Measurements from ENCODE around the gene NEU3. TPM values are rescaled to one million over a fixed set of nuclear protein-coding genes. Genes with fewer than 3 reads are reported as not detected.

The NEU3 gene
- total and polyA plus RNA-seq, 2 of the 13 experiments (the other 11 are each of a cell fraction or from before 2014, with no cell fraction given): 6.3 to 15.3 TPM

GRCh38 chr11:75029836-75030631 is 41.3 kb downstream of the NEU3 start:
- WGBS (ENCODE audit: low lambda C conversion rate): 38% methylated on average over 4 of the region's 6 CpGs
- Histone ChIP-seq H3K27ac (ENCODE audit: extremely low read length, insufficient read depth, low read length) (no peak overlapping the region), H4K20me1 (ENCODE audit: insufficient read depth, low read length) (no peaks in the 10 kb centered on the region), H3K9me3 (ENCODE audit: low read length) (no peaks in the 10 kb centered on the region), H3K27me3 (ENCODE audit: control insufficient read depth in 1 of 2, insufficient read depth in 2 of 2, low read length in 2 of 2) (peaks cover 0 to 3% of the 10 kb centered on the region in 2 experiments; a peak in 2 of 5 replicates), H3K4me2 (ENCODE audit: low read depth, low read length) (no peak overlapping the region), H3K36me3 (replicated peaks in 1 of 2; ENCODE audit: control insufficient read depth in 1 of 2, insufficient read depth in 2 of 2, low read length in 2 of 2) (no peaks in the 10 kb centered on the region), H3K4me1 (ENCODE audit: insufficient read depth, low read length) (peaks cover 11% of the 10 kb centered on the region), H3K79me2 (ENCODE audit: insufficient read depth, low read length) (no peaks in the 10 kb centered on the region), H3K4me3 (replicated peaks in 1 of 3; ENCODE audit: insufficient read depth in 1 of 3, low read depth in 2 of 3, low read length in 3 of 3) (no peak overlapping the region), H2AFZ (ENCODE audit: low read length) (no peak overlapping the region), H3K9ac (ENCODE audit: insufficient read depth, low read depth, low read length) (no peak overlapping the region)
- POLR2A ChIA-PET: no interaction called here
- TF ChIP-seq ZNF556 (CRISPR knock-in tag; IDR thresholded peaks at IDR 0.05; ENCODE audit: borderline replicate concordance) (no peak), HNRNPK (IDR thresholded peaks at IDR 0.05; ENCODE audit: low read depth, low read length, poor library complexity, severe bottlenecking) (no peak), KAT8 (CRISPR knock-in tag; IDR thresholded peaks at IDR 0.05) (no peak), ZNF878 (CRISPR knock-in tag; IDR thresholded peaks at IDR 0.05) (no peak), MEIS2 (CRISPR knock-in tag; IDR thresholded peaks at IDR 0.05) (no peak), ESRRA (CRISPR knock-in tag; IDR thresholded peaks at IDR 0.05; ENCODE audit: low read depth) (no peak)
- DNase-seq (ENCODE audit: low spot score): no peak
- no peak for ATAC-seq
- in situ Hi-C loops (cut with HindIII; ENCODE audit: extremely low pct_ligation_motif_present, low pct_unique_long_range_greater_than_20kb): no loop called here
- CTCF ChIA-PET (ENCODE audit: low intra/inter-chr PET ratio, low total read pairs): interaction anchor here (3.8 kb wide), 1 partner anchor 100 kb away, joined by 39 read pairs; no protein-coding TSS in a partner anchor
- FAIRE-seq: no peak
- no TSS peak for BruUV-seq (replicated peaks)
- intact Hi-C loops (cut with micrococcal nuclease; ENCODE audit: unreplicated experiment): loop anchor here (5.0 kb wide), 1 partner anchor 112 kb away; no protein-coding TSS in a partner anchor

GRCh38 chr11:75031224-75031753 is 42.6 kb downstream of the NEU3 start:
- no peak overlapping the region for H3K27ac ChIP-seq (ENCODE audit: extremely low read length, insufficient read depth, low read length)
- H3K4me3 ChIP-seq (replicated peaks in 1 of 3; ENCODE audit: insufficient read depth in 1 of 3, low read depth in 2 of 3, low read length in 3 of 3): no peak overlapping the region; a peak in 1 of 6 replicates
- H2AFZ ChIP-seq (ENCODE audit: low read length): no peak overlapping the region
- intact Hi-C loops (cut with micrococcal nuclease; ENCODE audit: unreplicated experiment) (loop anchor here (5.0 kb wide), 1 partner anchor 111 kb away; no protein-coding TSS in a partner anchor), in situ Hi-C loops (cut with HindIII; ENCODE audit: extremely low pct_ligation_motif_present, low pct_unique_long_range_greater_than_20kb) (no loop called here)
- no peak overlapping the region; the same call in 1 of the 2 replicates for H3K4me2 ChIP-seq (ENCODE audit: low read depth, low read length)
- no peak for FAIRE-seq
- peaks cover 0 to 3% of the 10 kb centered on the region in 2 experiments; a peak in 2 of 5 replicates for H3K27me3 ChIP-seq (ENCODE audit: control insufficient read depth in 1 of 2, insufficient read depth in 2 of 2, low read length in 2 of 2)
- H3K9ac ChIP-seq (ENCODE audit: insufficient read depth, low read depth, low read length): no peak overlapping the region
- peak; percentile 52 for ATAC-seq
- H3K79me2 ChIP-seq (ENCODE audit: insufficient read depth, low read length): no peaks in the 10 kb centered on the region
- H3K4me1 ChIP-seq (ENCODE audit: insufficient read depth, low read length): peaks cover 17% of the 10 kb centered on the region
- H3K9me3 ChIP-seq (ENCODE audit: low read length): no peaks in the 10 kb centered on the region
- no TSS peak for BruUV-seq (replicated peaks)
- CTCF ChIA-PET (ENCODE audit: low intra/inter-chr PET ratio, low total read pairs): interaction anchor here (1.2 to 3.8 kb wide), 4 partner anchors 9 to 218 kb away, joined by 3 to 39 read pairs (median 8); no protein-coding TSS in a partner anchor
- no peaks in the 10 kb centered on the region for H3K36me3 ChIP-seq (replicated peaks in 1 of 2; ENCODE audit: control insufficient read depth in 1 of 2, insufficient read depth in 2 of 2, low read length in 2 of 2)
- 3% methylated on average over 4 of the region's 4 CpGs for WGBS (ENCODE audit: low lambda C conversion rate)
- DNase-seq (ENCODE audit: low spot score): peak; percentile 41
- POLR2A ChIA-PET: no interaction called here
- no peaks in the 10 kb centered on the region for H4K20me1 ChIP-seq (ENCODE audit: insufficient read depth, low read length)
- no peak for TF ChIP-seq SNAPC5 (CRISPR knock-in tag; IDR thresholded peaks at IDR 0.05; ENCODE audit: borderline replicate concordance)
- no peak for TF ChIP-seq ZMAT5 (CRISPR knock-in tag; IDR thresholded peaks at IDR 0.05; ENCODE audit: borderline replicate concordance, low read depth)
- 0 out of 2 replicates have a peak, but pooled peaks have one; percentile 21 for TF ChIP-seq DNMT3B (CRISPR knock-in tag; conservative IDR thresholded peaks at IDR 0.05)
- no peak for TF ChIP-seq KLF15 (CRISPR knock-in tag; IDR thresholded peaks at IDR 0.05; ENCODE audit: borderline replicate concordance)
- TF ChIP-seq FOSL2 (CRISPR knock-in tag; IDR thresholded peaks at IDR 0.05): peak; percentile 78
- TF ChIP-seq ZBTB33 (CRISPR knock-in tag; IDR thresholded peaks at IDR 0.05): no peak
